HepG2 (cell line): ENCODE data around the gene ETNK1. TPM values are rescaled to one million over a fixed set of nuclear protein-coding genes. Genes with fewer than 3 reads are reported as not detected.

ENCODE experiments used
- ATAC-seq: fragments of 200-7000 bp; cut with Tn5 transposase; 3 replicates; pipeline ENCODE4 v1.9.1; 2020; ENCODE audit warnings: mild to moderate bottlenecking, moderate library complexity
- BruUV-seq: library from RNA; stranded (reverse); fragments of 400-500 nt; replicated peaks from 2 replicates; lab custom pipeline; 2021; lab: Mats Ljungman, UMichigan
- CTCF ChIA-PET: fragments of 300-600 bp; formaldehyde crosslinking; extraction: SDS; loops from one replicate; lab custom pipeline; 2021; ENCODE audit warnings: low total read pairs, inconsistent platforms, low intra/inter-chr PET ratio; lab: Yijun Ruan, JAX
- POLR2A ChIA-PET: fragments of 350-600 bp; sonication (Branson Sonifier 250); formaldehyde crosslinking; loops from one replicate; lab custom pipeline; 2020; ENCODE audit warnings: antibody characterized with exemption, inconsistent platforms; lab: Yijun Ruan, JAX
- DNase-seq: peaks from one replicate; pipeline ENCODE4 v3.0.0-alpha.2; 2015; ENCODE audit warnings: low spot score
- FAIRE-seq: peaks from 3 replicates; lab custom pipeline; 2011; peaks lifted over from hg19 to GRCh38; lab: Jason Lieb, UNC
- H2AFZ ChIP-seq: one replicate; pipeline ENCODE4 v1.6.1; 2011; ENCODE audit warnings: low read length, inconsistent platforms
- H3K27ac ChIP-seq: fragments of 300-600 bp; 3 replicates; pipeline ENCODE4 v1.8.0; 2011; ENCODE audit warnings: mixed run types, mild to moderate bottlenecking, mixed read lengths, low read length, inconsistent platforms; ENCODE audit not compliant: insufficient read depth; ENCODE audit errors: extremely low read length
- H3K27me3 ChIP-seq, 2 experiments: fragments of 200-600 bp in 1 of 2; 2 replicates in 1 of 2; 3 replicates in 1 of 2; pipeline versions ENCODE4 v1.6.0 to v1.8.0; 2011; ENCODE audit warnings: low read length in 2 of 2, mild to moderate bottlenecking in 2 of 2, moderate library complexity in 2 of 2, inconsistent platforms in 1 of 2; ENCODE audit not compliant: insufficient read depth in 2 of 2, control insufficient read depth in 1 of 2
- H3K36me3 ChIP-seq, 2 experiments: fragments of 200-600 bp in 1 of 2; replicated peaks in 1 of 2; 2 replicates in 1 of 2; 3 replicates in 1 of 2; pipeline versions ENCODE4 v1.5.1 to v1.8.0; 2011; ENCODE audit warnings: low read length in 2 of 2, inconsistent platforms in 1 of 2; ENCODE audit not compliant: insufficient read depth in 2 of 2, control insufficient read depth in 1 of 2
- H3K4me1 ChIP-seq: 2 replicates; pipeline ENCODE4 v1.5.1; 2012; ENCODE audit warnings: low read length, inconsistent platforms; ENCODE audit not compliant: insufficient read depth
- H3K4me2 ChIP-seq: 2 replicates; pipeline ENCODE4 v1.6.0; 2011; ENCODE audit warnings: low read depth, low read length, inconsistent platforms
- H3K4me3 ChIP-seq, 3 experiments: fragments of 200-600 bp in 1 of 3; sonication (generic), shearing (Covaris generic) in 1 of 3; replicated peaks in 1 of 3; 2 replicates each; pipeline ENCODE4 v1.5.1; 2011 to 2016; ENCODE audit warnings: low read length in 3 of 3, inconsistent platforms in 2 of 3, low read depth in 2 of 3, mild to moderate bottlenecking in 2 of 3, control low read depth in 1 of 3, mixed read lengths in 1 of 3; ENCODE audit not compliant: insufficient read depth in 1 of 3
- H3K79me2 ChIP-seq: one replicate; pipeline ENCODE4 v1.6.1; 2011; ENCODE audit warnings: low read length, inconsistent platforms; ENCODE audit not compliant: insufficient read depth
- H3K9ac ChIP-seq: 2 replicates; pipeline ENCODE4 v1.6.0; 2011; ENCODE audit warnings: mild to moderate bottlenecking, low read depth, low read length, inconsistent platforms; ENCODE audit not compliant: insufficient read depth
- H3K9me3 ChIP-seq: 2 replicates; pipeline ENCODE4 v1.5.1; 2012; ENCODE audit warnings: mild to moderate bottlenecking, low read length
- H4K20me1 ChIP-seq: 2 replicates; pipeline ENCODE4 v1.6.0; 2011; ENCODE audit warnings: inconsistent platforms, mild to moderate bottlenecking, low read length, moderate library complexity; ENCODE audit not compliant: insufficient read depth
- HMG20A ChIP-seq: IDR thresholded peaks from 2 replicates; pipeline ENCODE4 v1.6.1; 2016; ENCODE audit warnings: borderline replicate concordance
- KLF9 ChIP-seq: IDR thresholded peaks from 2 replicates; pipeline ENCODE4 v1.6.1; 2016; ENCODE audit warnings: low read depth
- LCORL ChIP-seq, 2 experiments: fragments of 450-650 bp in 1 of 2; sonication (generic) in 1 of 2; formaldehyde crosslinking in 1 of 2; IDR thresholded peaks; 2 replicates each; pipeline versions ENCODE4 v1.5.0 to v1.6.1; 2017 to 2020; ENCODE audit warnings: antibody characterized with exemption in 1 of 2, missing genetic modification reagents in 1 of 2
- MYNN ChIP-seq: sonication (generic); formaldehyde crosslinking; IDR thresholded peaks from 2 replicates; pipeline ENCODE4 v1.4.0; 2020; ENCODE audit warnings: mild to moderate bottlenecking, low read depth, missing genetic modification reagents
- PBX3 ChIP-seq: sonication (generic); formaldehyde crosslinking; IDR thresholded peaks from 2 replicates; pipeline ENCODE4 v1.8.1; 2023; ENCODE audit warnings: missing genetic modification reagents, inconsistent platforms, borderline replicate concordance
- SIX1 ChIP-seq: sonication (generic); formaldehyde crosslinking; IDR thresholded peaks from 2 replicates; pipeline ENCODE4 v1.4.0; 2020; ENCODE audit warnings: missing genetic modification reagents, borderline replicate concordance
- SUZ12 ChIP-seq: fragments of 150-350 bp; IDR thresholded peaks from 2 replicates; pipeline ENCODE4 v1.6.1; 2014; ENCODE audit warnings: low read depth, low read length
- TCF12 ChIP-seq, 2 experiments: fragments of 450-650 bp in 1 of 2; sonication (generic) in 1 of 2; formaldehyde crosslinking in 1 of 2; IDR thresholded peaks; 2 replicates each; pipeline versions ENCODE4 v1.6.1 to v1.8.0; 2017 to 2022; ENCODE audit warnings: antibody characterized with exemption in 1 of 2, mild to moderate bottlenecking in 1 of 2, missing genetic modification reagents in 1 of 2, moderate library complexity in 1 of 2
- TP53 ChIP-seq: sonication (generic); formaldehyde crosslinking; conservative IDR thresholded peaks from 2 replicates; pipeline ENCODE4 v1.4.0; 2020; ENCODE audit warnings: missing genetic modification reagents
- ZFAT ChIP-seq: sonication (generic); formaldehyde crosslinking; conservative IDR thresholded peaks from 2 replicates; pipeline ENCODE4 v1.8.1; 2023; ENCODE audit warnings: missing genetic modification reagents, inconsistent platforms
- ZNF30 ChIP-seq: sonication (generic); formaldehyde crosslinking; IDR thresholded peaks from 2 replicates; pipeline ENCODE4 v1.5.0; 2020; ENCODE audit warnings: mild to moderate bottlenecking, missing genetic modification reagents
- ZNF33B ChIP-seq: sonication (generic); formaldehyde crosslinking; IDR thresholded peaks from 2 replicates; pipeline ENCODE4 v1.5.1; 2020; ENCODE audit warnings: mild to moderate bottlenecking, missing genetic modification reagents
- ZNF598 ChIP-seq: sonication (generic); formaldehyde crosslinking; IDR thresholded peaks from 2 replicates; pipeline ENCODE4 v1.5.1; 2020; ENCODE audit warnings: mild to moderate bottlenecking, missing genetic modification reagents, borderline replicate concordance
- ZXDC ChIP-seq: sonication (generic); formaldehyde crosslinking; IDR thresholded peaks from 2 replicates; pipeline ENCODE4 v1.5.0; 2020; ENCODE audit warnings: mild to moderate bottlenecking, missing genetic modification reagents
- WGBS: methylation state at CpG from one replicate; pipeline ENCODE4 v1.1.6; 2017; ENCODE audit warnings: low lambda C conversion rate; 5-methylcytosine and 5-hydroxymethylcytosine counted together
- in situ Hi-C: cut with HindIII; loops from 2 replicates; pipeline ENCODE4 v1.10.0; 2017; ENCODE audit warnings: low pct_unique_long_range_greater_than_20kb; ENCODE audit not compliant: extremely low pct_ligation_motif_present
- intact Hi-C: fragments of 100-400 bp; cut with micrococcal nuclease; formaldehyde crosslinking; loops from one replicate; pipeline ENCODE4 v1.10.0; 2022; ENCODE audit not compliant: unreplicated experiment
- polyA plus RNA-seq, 8 experiments: library from polyadenylated mRNA; depleted of rRNA in 3 of 8; stranded (reverse) in 7 of 8; unstranded in 1 of 8; fragments of >200 nt; fragmentation: Illumina TruSeq in 4 of 8; extraction: Trizol in 4 of 8; gene quantifications; 2 replicates each; pipeline versions ENCODE4 v1.2.1 to v1.2.3, GENCODE V29; 2011 to 2016; ENCODE audit warnings: low read depth in 4 of 8, missing spikeins in 1 of 8, mixed read lengths in 1 of 8; ENCODE audit not compliant: insufficient read depth in 1 of 8
- total RNA-seq, 5 experiments: library from RNA; depleted of rRNA; stranded (reverse); fragments of >200 nt; fragmentation: Illumina TruSeq; extraction: Trizol; gene quantifications; 2 replicates each; pipeline ENCODE4 v1.2.3, GENCODE V29; 2016; ENCODE audit warnings: low read depth in 1 of 5

The ETNK1 gene
- total and polyA plus RNA-seq, 2 of the 13 experiments (the other 11 are each of a cell fraction or from before 2014, with no cell fraction given) = 14.4 to 55.7 TPM

- WGBS = 97% methylated on average over 6 of the region's 6 CpGs
- H3K4me3 ChIP-seq = no peak overlapping the region
- no peaks in the 10 kb centered on the region for H4K20me1 ChIP-seq
- POLR2A ChIA-PET = no interaction called here
- no TSS peak for BruUV-seq
- H2AFZ ChIP-seq = no peak overlapping the region
- in situ Hi-C loops = no loop called here
- H3K9me3 ChIP-seq = no peaks in the 10 kb centered on the region
- H3K27me3 ChIP-seq = no peaks in the 10 kb centered on the region
- H3K4me2 ChIP-seq = no peak overlapping the region
- TF ChIP-seq PBX3 = no peak
- TF ChIP-seq KLF9 (CRISPR knock-in tag) = no peak
- TF ChIP-seq TP53 (CRISPR knock-in tag) = no peak
- TF ChIP-seq SIX1 (CRISPR knock-in tag) = no peak
- TF ChIP-seq ZNF30 = no peak
- TF ChIP-seq TCF12 (IDR thresholded peaks at IDR 0.05) = no peak
- TF ChIP-seq TCF12 (CRISPR knock-in tag; IDR thresholded peaks at IDR 0.05) = no peak
- TF ChIP-seq ZXDC (CRISPR knock-in tag) = no peak
- TF ChIP-seq ZFAT (CRISPR knock-in tag) = no peak
- no peak for TF ChIP-seq ZNF33B (CRISPR knock-in tag)
- no peak for TF ChIP-seq MYNN (CRISPR knock-in tag)
- no peak for TF ChIP-seq HMG20A (CRISPR knock-in tag)
- no peak for TF ChIP-seq LCORL (IDR thresholded peaks at IDR 0.05)
- no peak for TF ChIP-seq LCORL (CRISPR knock-in tag; IDR thresholded peaks at IDR 0.05)
- no peak for TF ChIP-seq ZNF598
- no peak for TF ChIP-seq SUZ12
- TF ChIP-seq, all 625 proteins: peak for 0
- no peak overlapping the region for H3K27ac ChIP-seq
- FAIRE-seq = no peak
- no peak for ATAC-seq
- H3K79me2 ChIP-seq = no peaks in the 10 kb centered on the region
- CTCF ChIA-PET = no interaction called here
- H3K9ac ChIP-seq = no peak overlapping the region
- intact Hi-C loops = no loop called here
- H3K36me3 ChIP-seq = peaks cover 5 to 29% of the 10 kb centered on the region in 2 experiments; a peak in 4 of 5 replicates
- H3K4me1 ChIP-seq = peaks cover 3% of the 10 kb centered on the region; the same call in 1 of the 2 replicates
- DNase-seq = no peak
Observed at GRCh38 chr12:22677781-22678574, 53.0 kb downstream of the ETNK1 start.
